Spleen (tissue), 11 donors: ENCODE data around the gene USP4. TPM values are rescaled to one million over a fixed set of nuclear protein-coding genes. Genes with fewer than 3 reads are reported as not detected.

Experiments
- DNase-seq: peaks from one replicate; pipeline ENCODE4 v3.0.0-alpha.2; 2020
- H3K27ac ChIP-seq, 8 donors: fragments of 200-600 bp; sonication (generic) in 7 of 8; 1 replicate in 4 of 8; 2 replicates in 4 of 8; pipeline versions ENCODE4 v1.5.0 to v1.8.0; 2016 to 2021; ENCODE audit warnings: inconsistent platforms in 4 of 8, mild to moderate bottlenecking in 4 of 8, moderate library complexity in 1 of 8
- H3K27me3 ChIP-seq, 7 donors: fragments of 200-600 bp; sonication (generic) in 6 of 7; replicated peaks in 1 of 7; 1 replicate in 4 of 7; 2 replicates in 3 of 7; pipeline versions ENCODE4 v1.5.0 to v1.8.0; 2016 to 2021; ENCODE audit warnings: inconsistent platforms in 3 of 7, mild to moderate bottlenecking in 1 of 7
- H3K36me3 ChIP-seq, 6 donors: fragments of 200-600 bp; sonication (generic) in 5 of 6; 1 replicate in 4 of 6; 2 replicates in 2 of 6; pipeline versions ENCODE4 v1.5.0 to v1.8.0; 2016 to 2021; ENCODE audit warnings: inconsistent platforms in 2 of 6
- H3K4me1 ChIP-seq, 6 donors: fragments of 200-600 bp; sonication (generic) in 5 of 6; 1 replicate in 3 of 6; 2 replicates in 3 of 6; pipeline versions ENCODE4 v1.5.0 to v1.8.0; 2016 to 2021; ENCODE audit warnings: inconsistent platforms in 3 of 6
- H3K4me3 ChIP-seq, 8 donors: fragments of 200-600 bp; sonication (generic) in 7 of 8; 1 replicate in 4 of 8; 2 replicates in 4 of 8; pipeline versions ENCODE4 v1.5.0 to v1.8.0; 2016 to 2021; ENCODE audit warnings: inconsistent platforms in 4 of 8, mild to moderate bottlenecking in 4 of 8, moderate library complexity in 2 of 8
- H3K9me3 ChIP-seq, 8 donors: fragments of 200-600 bp; sonication (generic) in 7 of 8; 1 replicate in 4 of 8; 2 replicates in 4 of 8; pipeline versions ENCODE4 v1.5.0 to v1.8.0; 2016 to 2021; ENCODE audit warnings: inconsistent platforms in 4 of 8
- CTCF ChIP-seq, 11 experiments: fragments of 200-600 bp in 7 of 11; fragments of 450-650 bp in 4 of 11; sonication (generic) in 4 of 11; IDR thresholded peaks in 8 of 11; conservative IDR thresholded peaks in 3 of 11; 1 replicate in 7 of 11; 2 replicates in 4 of 11; pipeline versions ENCODE4 v1.4.0 to v1.8.0; 2016 to 2021; ENCODE audit warnings: antibody characterized with exemption in 11 of 11, inconsistent platforms in 4 of 11, mild to moderate bottlenecking in 1 of 11
- POLR2A ChIP-seq, 3 donors: fragments of 450-650 bp; IDR thresholded peaks; one replicate each; pipeline ENCODE4 v1.5.1; 2017; ENCODE audit warnings: antibody characterized with exemption in 3 of 3, mild to moderate bottlenecking in 1 of 3
- POLR2AphosphoS5 ChIP-seq, 3 donors: sonication (generic); formaldehyde crosslinking; IDR thresholded peaks; one replicate each; pipeline ENCODE4 v1.5.1; 2017; ENCODE audit warnings: antibody characterized with exemption in 3 of 3
- WGBS, 5 donors: extraction: QIAGEN DNeasy Blood & Tissue Kit in 3 of 5; methylation state at CpG; one replicate each; pipeline versions ENCODE4 v1.1.5 to v1.1.7; 2013 to 2018; 5-methylcytosine and 5-hydroxymethylcytosine counted together
- intact Hi-C: fragments of 100-400 bp; cut with DNase I; formaldehyde crosslinking; loops from one replicate; pipeline ENCODE4 v1.15.0; 2023; ENCODE audit warnings: low total_unique reads
- polyA plus RNA-seq, 3 donors: library from polyadenylated mRNA; stranded (reverse); fragments of 200-250 nt; gene quantifications; one replicate each; pipeline ENCODE4 v1.2.1, GENCODE V29; 2013
- total RNA-seq, 7 donors: library from RNA; depleted of rRNA in 3 of 7; stranded (reverse); fragments of >200 nt in 3 of 7; fragmentation: NEBNext Ultra II Directional in 4 of 7; extraction: Animal tissue kit (Norgen Biotek cat#: 25700) in 4 of 7; gene quantifications; one replicate each; pipeline versions ENCODE4 v1.1.0 to v1.2.1, GENCODE V29; 2016 to 2021
- donor health status: healthy with polysubstance abuse.
- donor health status: DM: no; HTN: no; CAD: no; lungs with moderate emphysema.
- donor health status: DM: no; HTN: no; CAD: no.
- donor health status: Bipolar disorder and iron deficiency.
- donor health status: healthy.
- donor health status: DM: no; HTN: no; CAD: no.
- donor health status: DM: yes; HTN: yes; CAD: no.

Gene USP4
- total and polyA plus RNA-seq, 10 donors = 28.1 to 107 (median 59.8) TPM

- 73 to 88% (median 80%) methylated on average over 6 of the region's 6 CpGs for WGBS, 5 donors
- no peak for DNase-seq
- H3K27me3 ChIP-seq = no peaks in the 10 kb centered on the region
- peaks cover 29 to 99% (median 71%) of the 10 kb centered on the region in 6 donors for H3K4me1 ChIP-seq
- H3K4me3 ChIP-seq = peak overlapping the region in 1 of 8 donors; percentile 55
- intact Hi-C loops = no loop called here
- H3K27ac ChIP-seq = peak overlapping the region; percentile 36 to 100 (median 98)
- H3K9me3 ChIP-seq = no peaks in the 10 kb centered on the region
- H3K36me3 ChIP-seq = no peaks in the 10 kb centered on the region
- TF ChIP-seq CTCF (IDR thresholded peaks at IDR 0.05 in 8 of 11, conservative IDR thresholded peaks at IDR 0.05 in 3 of 11) (no peak), POLR2A (IDR thresholded peaks at IDR 0.05) (no peak), POLR2AphosphoS5 (IDR thresholded peaks at IDR 0.05) (no peak)
Observed at GRCh38 chr3:49346797-49347251, 7.0 kb upstream of the USP4 start.

- 44 to 63% (median 53%) methylated on average over 3 of the region's 3 CpGs for WGBS, 5 donors
- no peaks in the 10 kb centered on the region for H3K27me3 ChIP-seq
- H3K36me3 ChIP-seq = peaks cover 0 to under 1% (median 0%) of the 10 kb centered on the region in 6 donors
- intact Hi-C loops = loop anchor here (5.0 kb wide), 1 partner anchor 69 kb away; the partner anchor contains the start of genes RHOA and TCTA
- H3K4me1 ChIP-seq = peaks cover 45 to 97% (median 87%) of the 10 kb centered on the region in 6 donors
- no peak for TF ChIP-seq POLR2A (IDR thresholded peaks at IDR 0.05)
- peak in 1 of 3 donors; percentile 13 for TF ChIP-seq POLR2AphosphoS5 (IDR thresholded peaks at IDR 0.05)
- no peak overlapping the region for H3K4me3 ChIP-seq
- no peak for DNase-seq
- H3K27ac ChIP-seq = peak overlapping the region; percentile 78 to 100 (median 98)
- H3K9me3 ChIP-seq = no peaks in the 10 kb centered on the region
Observed at GRCh38 chr3:49343163-49343562, 3.3 kb upstream of the USP4 start.

- intact Hi-C loops = loop anchor here (5.0 kb wide), 1 partner anchor 70 kb away; the partner anchor contains the start of genes RHOA and TCTA
- Histone ChIP-seq H3K9me3 (no peaks in the 10 kb centered on the region), H3K27ac (peak overlapping the region; percentile 78 to 100 (median 98)), H3K36me3 (peaks cover 0 to 12% (median 4%) of the 10 kb centered on the region in 6 donors), H3K4me1 (peaks cover 51 to 97% (median 92%) of the 10 kb centered on the region in 6 donors), H3K4me3 (no peak overlapping the region), H3K27me3 (no peaks in the 10 kb centered on the region)
- whole genome bisulfite sequencing, 5 donors = 75 to 83% (median 82%) methylated on average over 6 of the region's 6 CpGs
- no peak for TF ChIP-seq POLR2AphosphoS5 (IDR thresholded peaks at IDR 0.05)
- no peak for TF ChIP-seq CTCF (IDR thresholded peaks at IDR 0.05 in 8 of 11, conservative IDR thresholded peaks at IDR 0.05 in 3 of 11)
- no peak for TF ChIP-seq POLR2A (IDR thresholded peaks at IDR 0.05)
- DNase-seq = no peak
Observed at GRCh38 chr3:49341996-49342395, 2.1 kb upstream of the USP4 start.

GRCh38 chr3:49339581-49339940 is 292 bp downstream of the USP4 start:
- DNase-seq = peak; percentile 89

More at GRCh38 chr3:49339581-49339940, 292 bp downstream of the USP4 start:
- Histone ChIP-seq H3K36me3 (peaks cover 0 to 36% (median 25%) of the 10 kb centered on the region in 6 donors), H3K4me3 (peak overlapping the region; percentile 69 to 91 (median 84)), H3K9me3 (no peaks in the 10 kb centered on the region), H3K4me1 (peaks cover 38 to 95% (median 81%) of the 10 kb centered on the region in 6 donors), H3K27me3 (no peaks in the 10 kb centered on the region), H3K27ac (peak overlapping the region; percentile 96 to 100 (median 98))
- WGBS, 5 donors = 1 to 2% (median 1%) methylated on average over 9 to 17 of the region's 17 CpGs
- TF ChIP-seq CTCF (IDR thresholded peaks at IDR 0.05 in 8 of 11, conservative IDR thresholded peaks at IDR 0.05 in 3 of 11) (no peak), POLR2A (IDR thresholded peaks at IDR 0.05) (no peak), POLR2AphosphoS5 (IDR thresholded peaks at IDR 0.05) (no peak)
- intact Hi-C loops = loop anchor here (10.0 kb wide), 1 partner anchor 105 kb away; no protein-coding TSS in a partner anchor
